GM19324 (cell line): ENCODE results near the gene NSF.

Experiments
- ATAC-seq: cut with Tn5 transposase; IDR thresholded peaks from one replicate; pipeline ENCODE4 v1.9.1; 2021; ENCODE audit warnings: mild to moderate bottlenecking, moderate library complexity; ENCODE audit not compliant: unreplicated experiment, low FRiP score

Gene NSF

DNA sequence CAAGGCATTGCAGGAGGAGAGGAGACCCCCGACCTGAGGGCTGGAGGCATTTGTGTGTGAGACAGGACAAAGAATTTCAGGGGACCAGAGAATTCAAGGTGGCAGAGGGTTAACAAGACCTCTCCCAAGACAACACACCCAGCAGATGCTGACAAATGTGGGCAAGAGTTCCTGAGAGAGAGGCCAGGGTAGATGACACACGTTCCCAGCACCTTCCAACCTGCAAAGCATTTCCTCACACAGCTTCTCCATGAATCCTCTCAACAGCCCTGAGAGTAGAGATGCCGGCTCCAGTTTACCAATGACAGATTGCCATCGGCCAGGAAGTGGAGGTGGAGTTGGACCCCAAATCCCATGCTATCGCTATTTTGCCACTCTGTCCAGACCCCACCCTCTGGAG is 203.1 kb downstream of the NSF start:
- no peak for ATAC-seq

DNA sequence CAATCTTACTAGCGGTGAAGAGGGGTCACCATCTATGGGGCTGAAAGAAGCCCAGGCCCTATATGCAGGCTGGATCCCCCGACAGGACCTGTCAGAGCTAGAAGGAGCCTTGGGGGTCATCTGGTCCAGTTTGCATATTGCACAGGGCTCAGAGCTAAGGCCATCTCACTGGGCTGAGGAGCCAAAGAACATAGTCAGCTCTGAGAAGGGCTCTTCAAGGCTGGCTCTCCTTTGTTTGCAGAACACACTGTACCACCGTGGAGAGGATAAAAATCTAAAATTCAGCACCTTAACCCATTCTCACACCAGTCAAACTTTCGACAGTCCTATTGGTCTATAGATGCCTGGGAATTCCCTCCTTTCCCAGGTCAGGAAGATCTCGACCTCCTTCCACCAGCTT is 203.8 kb downstream of the NSF start:
- no peak for ATAC-seq

DNA sequence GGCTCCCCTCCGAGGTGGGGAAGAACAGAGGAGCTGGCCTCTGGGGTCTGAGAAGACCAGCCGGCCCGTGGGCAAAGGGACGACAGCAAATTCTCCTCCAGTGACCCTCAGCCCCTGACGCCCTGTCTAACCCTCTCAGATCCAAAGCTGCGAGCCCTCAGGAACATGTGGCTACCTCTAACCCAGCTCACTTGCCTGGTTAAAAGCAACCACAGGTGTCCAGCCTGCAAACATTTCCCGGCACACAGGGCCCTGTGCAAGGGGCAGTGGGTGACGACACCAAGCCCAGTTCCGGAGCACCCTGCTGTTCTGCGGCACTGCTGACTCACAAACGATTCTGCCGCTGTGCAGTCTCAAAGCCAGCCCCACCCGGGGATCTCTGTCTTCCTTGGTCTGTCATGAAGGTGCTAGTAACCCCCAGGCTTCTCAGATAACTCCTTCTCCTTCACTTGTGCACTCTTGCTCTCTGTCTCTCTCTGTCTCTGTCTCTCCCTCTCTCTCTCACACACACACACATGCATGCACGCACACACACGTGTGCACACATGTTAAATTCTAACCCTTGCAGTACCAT is 205.0 kb downstream of the NSF start:
- ATAC-seq: no peak

DNA sequence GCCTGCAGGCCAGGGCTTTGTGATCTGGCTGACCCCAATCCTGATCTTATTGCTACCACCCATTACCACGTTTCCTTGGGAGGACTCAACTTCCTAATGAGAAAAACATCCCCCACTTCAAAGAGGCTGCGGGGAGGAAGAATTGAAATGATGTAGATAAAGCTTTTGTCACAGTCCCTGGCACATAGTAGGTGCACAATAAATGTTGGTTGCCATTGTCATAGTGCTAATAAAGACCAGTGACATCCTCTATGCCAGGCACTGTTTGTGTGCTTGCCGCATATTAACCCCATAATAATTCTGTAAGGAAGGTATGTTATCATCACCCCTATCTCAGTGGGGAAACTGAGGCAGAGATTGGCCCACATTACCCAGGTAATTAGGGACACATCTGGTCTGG is 205.6 kb downstream of the NSF start:
- no peak for ATAC-seq

DNA sequence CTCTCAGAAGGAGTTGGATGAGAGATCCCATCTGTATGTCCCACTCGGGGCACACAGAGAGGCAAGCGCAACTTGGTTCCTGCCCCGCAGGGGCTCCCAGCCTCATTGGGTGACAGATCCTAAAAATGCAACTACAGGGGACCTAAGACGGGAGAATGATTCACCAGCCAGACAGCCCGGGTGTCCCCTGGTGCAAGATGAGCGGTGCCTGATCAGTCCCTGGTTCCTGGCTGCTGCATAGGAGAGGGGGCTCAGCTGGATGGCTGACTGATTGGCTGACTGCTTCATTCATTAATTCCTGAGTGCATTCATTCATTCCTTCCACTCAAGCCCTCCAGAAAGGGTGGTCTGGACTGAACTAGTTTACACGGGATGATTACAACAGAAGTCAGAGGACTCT is 206.1 kb downstream of the NSF start:
- no peak for ATAC-seq

DNA sequence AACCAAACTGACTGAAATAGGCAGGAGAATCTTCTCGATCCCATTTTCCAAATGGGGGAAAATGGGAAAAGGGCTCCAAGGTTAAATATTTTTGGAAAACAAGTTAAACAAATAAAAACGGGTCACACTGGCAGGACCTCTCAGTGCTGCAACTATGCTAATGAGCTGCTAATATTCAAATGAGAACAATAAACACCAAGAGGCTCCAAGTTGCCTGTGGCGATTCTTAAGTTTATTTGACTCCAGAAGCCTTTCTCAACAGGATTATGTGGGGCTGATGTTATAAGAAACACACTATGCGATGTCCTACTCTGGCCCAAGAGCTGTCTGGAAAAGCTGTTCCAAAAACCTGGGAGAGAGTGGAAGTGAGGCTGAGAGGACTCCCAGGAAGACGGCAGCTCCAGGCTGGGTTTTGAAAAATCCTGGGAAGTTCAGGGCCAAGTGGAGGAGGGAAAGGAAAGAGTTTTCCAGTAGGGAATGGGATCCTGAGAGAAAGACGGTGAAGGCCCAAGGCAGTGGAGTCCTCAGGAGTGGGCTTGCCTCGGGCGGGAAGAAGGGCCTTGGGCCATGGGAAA is 206.6 kb downstream of the NSF start:
- no peak for ATAC-seq

DNA sequence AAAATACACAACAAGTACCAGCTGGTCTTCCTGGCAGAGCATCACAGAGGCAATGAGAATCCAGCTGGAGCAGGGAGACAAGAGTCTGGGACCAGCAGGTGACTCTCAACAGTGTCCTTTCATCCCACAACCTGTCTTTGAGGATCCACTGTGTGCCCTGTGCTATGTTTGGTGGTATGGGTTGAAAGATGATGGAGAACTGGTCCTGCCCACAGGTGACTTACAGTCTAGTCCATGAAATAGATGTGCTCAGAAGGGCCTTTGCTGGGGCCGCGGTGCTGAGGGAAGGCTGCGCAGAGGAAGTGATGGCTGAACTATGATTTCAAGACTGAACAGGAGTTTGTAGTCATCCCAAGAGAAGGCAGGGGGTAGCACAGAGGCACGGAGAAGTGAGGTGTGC is 210.1 kb downstream of the NSF start:
- ATAC-seq: no peak

DNA sequence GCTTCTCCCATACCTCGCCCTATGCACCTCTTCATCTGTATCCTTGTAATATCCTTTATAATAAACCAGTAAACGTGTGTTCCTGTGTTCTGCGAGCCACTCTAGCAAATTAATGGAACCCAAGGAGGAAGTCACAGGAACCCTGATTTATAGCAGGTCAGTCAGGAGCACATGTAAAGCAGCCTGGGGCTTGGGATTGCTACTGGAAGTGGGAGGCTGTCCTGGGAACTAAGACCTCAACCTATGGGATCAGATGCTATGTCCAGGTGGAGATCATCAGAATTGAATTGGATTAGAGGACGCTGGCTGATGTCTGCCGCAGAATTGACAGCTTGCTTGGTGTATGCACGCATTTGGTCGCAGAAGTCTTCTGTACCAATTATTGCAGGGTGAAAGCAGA is 212.3 kb downstream of the NSF start:
- no peak for ATAC-seq

DNA sequence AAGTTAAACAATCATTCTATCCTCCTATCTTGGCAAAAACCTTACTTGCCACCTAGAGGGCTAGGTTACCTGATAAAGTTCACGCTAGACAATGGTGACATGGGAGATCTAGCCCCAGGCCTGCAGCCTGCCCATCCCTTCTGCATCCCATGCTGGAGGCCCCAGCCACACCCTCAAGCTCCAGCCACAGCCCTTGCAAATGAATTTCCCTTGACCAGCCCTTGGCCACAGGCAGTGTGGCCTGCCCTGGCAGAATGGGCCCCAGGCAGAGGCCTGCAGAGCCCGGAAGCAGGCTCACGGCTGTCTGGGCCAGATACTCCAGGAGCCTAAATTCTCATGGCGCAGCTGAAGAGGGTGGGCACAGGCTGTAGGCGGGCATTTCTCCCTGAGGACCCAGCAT is 213.1 kb downstream of the NSF start:
- ATAC-seq: no peak

DNA sequence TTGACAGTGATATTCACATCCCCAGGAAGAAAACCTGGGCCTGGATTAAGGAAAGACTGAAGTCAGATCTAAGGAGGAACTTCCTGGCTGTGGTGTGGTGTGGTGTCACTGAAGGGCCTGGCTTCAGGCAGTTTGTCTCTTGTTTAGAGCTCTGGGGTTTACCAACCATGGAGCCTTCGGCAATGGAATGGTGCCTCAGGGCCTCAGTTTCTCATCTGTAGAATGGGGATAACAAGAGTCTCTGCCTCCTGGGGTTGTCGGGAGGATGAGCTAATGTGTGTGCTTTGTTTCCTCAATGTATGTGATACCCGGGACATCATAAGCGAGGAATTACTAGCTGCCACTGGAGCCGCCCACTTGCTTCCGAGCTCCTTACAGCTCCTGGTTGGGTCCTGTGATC is 215.3 kb downstream of the NSF start:
- ATAC-seq: no peak
